Fibroblast of peridontal ligament (primary cell): ENCODE measurements around the gene CD82.

Source experiments
- DNase-seq: peaks from one replicate; pipeline ENCODE4 v3.0.0-alpha.2; 2010; ENCODE audit errors: extremely low read depth

Gene CD82

DNA sequence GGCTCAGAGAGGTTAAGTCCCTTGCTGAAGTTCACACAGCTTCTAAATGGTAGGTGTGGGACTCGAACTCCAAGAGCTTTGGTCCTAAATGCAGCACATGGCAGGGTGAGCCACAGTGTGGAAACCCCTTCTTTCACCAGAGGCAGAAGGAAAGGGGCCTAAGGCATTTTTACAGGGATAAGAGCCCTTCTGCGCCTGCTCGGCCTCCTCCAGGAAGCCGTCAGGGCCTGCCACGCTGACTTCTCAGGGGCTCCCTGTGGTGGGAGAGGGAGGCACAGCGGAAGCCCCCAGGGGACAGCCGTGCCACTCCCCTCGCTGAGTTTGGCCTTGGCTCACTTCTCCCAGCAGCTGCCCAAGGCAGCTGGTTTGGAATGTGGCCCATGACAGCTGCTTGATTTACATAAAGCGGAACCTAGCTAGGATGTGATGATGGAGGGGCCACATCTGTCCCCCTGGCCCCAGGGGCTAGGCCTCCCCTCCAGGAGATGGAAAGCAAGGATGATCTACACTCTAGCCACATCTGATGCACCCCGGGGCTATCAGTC lies 35.4 kb downstream of the CD82 start:
- peak; percentile 34 for DNase-seq

GRCh38 chr11:44601471-44602370 lies 36.3 kb downstream of the CD82 start:
- DNase-seq = no peak

GRCh38 chr11:44602891-44603310 lies 37.4 kb downstream of the CD82 start:
- DNase-seq = no peak

DNA sequence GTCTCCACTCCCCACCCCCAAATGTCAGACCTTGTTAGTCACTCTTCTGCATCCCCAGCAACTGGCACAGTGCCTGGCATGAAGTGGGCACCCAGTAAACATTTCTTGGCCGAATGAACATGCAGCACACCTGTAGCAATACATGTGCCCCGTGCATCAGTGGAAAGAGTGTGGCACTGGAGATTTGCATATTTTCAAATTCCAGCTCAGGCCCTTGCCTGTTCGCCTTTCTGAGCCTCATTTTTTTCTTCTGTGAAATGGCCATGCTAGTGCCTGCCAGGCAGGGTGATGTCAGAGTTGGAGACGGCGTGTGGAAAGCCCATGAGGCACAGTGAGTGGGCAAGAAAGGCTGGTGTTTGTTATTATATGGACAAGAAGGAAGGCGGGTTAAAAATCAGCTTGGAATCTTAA lies 38.7 kb downstream of the CD82 start:
- DNase-seq = peak; percentile 42

GRCh38 chr11:44605068-44605708 lies 39.7 kb downstream of the CD82 start:
- no peak for DNase-seq

DNA sequence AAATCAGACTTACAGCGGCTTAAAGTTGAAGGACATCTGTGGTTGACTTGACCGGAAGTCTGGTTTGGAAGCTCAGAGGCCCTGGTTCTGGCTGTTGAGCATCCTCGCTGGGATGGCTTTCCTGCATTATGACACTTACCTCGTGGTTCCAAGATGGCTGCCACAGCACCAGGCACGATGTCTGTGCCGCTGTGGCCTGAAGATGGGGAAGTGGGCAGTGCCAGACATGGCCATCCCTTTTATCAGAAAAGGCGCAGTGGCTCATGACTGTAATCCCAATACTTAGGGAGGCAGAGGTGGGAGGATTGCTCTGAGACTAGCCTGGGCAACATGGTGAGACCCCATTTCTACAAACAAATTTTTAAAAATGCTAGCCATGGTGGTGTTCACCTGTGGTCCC lies 40.5 kb downstream of the CD82 start:
- no peak for DNase-seq

GRCh38 chr11:44606472-44606871 lies 41.0 kb downstream of the CD82 start:
- DNase-seq = no peak

DNA sequence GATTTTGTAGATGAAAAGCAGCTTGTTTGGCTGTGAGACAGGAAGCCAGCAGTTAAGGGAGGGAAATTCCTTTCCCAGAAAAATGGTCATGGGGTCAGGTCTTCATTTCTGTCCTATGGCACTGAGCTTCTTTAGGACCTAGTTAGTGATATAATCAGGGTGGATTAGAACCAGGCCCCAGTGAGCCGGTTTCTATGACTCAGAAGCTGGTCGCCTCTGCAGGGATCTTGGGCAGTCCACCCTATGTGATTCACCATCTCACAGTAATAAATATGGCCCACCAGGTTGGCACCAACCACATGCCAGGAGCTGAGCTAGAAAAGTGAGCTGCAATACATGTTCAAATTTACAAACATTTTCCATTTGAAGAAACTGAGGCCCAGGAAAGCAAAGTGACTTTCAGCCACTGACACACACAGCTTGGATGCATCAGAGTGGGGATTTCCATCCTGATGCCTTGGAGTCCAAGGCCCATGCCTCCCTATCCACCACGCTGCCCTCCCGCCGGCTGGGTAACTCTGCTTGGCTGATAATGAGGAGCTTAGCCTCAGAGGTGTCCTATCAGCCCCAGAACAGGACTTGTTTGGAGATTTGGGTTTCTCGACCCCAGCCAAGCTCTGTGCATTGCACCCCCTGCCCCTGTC lies 42.0 kb downstream of the CD82 start:
- peak; percentile 47 for DNase-seq

DNA sequence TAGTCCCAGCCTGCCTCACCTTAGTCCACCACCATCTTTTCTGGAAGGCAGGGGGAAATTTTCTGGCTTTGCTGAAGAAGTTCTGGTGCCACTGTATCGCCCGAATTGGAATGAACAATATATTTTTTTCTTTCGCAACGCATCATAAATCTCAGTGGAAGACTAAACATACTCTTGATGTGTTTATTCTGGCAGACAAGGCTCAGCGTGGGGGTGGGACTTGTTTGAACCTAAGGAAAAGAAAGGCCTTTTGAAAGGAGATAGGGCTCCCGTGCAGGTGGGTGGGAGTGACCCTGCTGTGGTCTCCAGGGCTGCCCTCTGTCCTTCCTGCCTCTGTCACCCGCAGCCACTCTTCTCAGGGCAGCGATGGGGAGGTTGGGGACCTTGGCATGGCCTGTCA lies 42.5 kb downstream of the CD82 start:
- peak; percentile 25 for DNase-seq

DNA sequence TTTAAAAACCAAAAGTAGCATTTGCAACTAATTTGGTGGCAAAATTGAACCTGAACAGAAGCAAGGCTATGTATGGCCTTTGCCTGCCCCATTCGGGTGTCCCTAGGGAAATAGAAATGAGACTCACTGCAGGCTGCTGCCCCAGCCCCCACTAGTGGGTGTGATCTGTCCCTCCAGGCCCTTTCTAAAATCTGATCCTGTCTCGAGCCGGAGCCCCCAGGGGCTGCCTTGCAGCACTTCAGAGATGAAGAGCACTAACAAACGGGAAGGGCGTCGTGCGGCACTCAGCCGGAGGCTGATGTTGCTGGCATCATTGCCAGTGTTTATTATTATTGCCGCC lies 43.2 kb downstream of the CD82 start:
- no peak for DNase-seq

GRCh38 chr11:44608991-44609782 lies 43.7 kb downstream of the CD82 start:
- no peak for DNase-seq

GRCh38 chr11:44609783-44610155 lies 44.3 kb downstream of the CD82 start:
- no peak for DNase-seq

DNA sequence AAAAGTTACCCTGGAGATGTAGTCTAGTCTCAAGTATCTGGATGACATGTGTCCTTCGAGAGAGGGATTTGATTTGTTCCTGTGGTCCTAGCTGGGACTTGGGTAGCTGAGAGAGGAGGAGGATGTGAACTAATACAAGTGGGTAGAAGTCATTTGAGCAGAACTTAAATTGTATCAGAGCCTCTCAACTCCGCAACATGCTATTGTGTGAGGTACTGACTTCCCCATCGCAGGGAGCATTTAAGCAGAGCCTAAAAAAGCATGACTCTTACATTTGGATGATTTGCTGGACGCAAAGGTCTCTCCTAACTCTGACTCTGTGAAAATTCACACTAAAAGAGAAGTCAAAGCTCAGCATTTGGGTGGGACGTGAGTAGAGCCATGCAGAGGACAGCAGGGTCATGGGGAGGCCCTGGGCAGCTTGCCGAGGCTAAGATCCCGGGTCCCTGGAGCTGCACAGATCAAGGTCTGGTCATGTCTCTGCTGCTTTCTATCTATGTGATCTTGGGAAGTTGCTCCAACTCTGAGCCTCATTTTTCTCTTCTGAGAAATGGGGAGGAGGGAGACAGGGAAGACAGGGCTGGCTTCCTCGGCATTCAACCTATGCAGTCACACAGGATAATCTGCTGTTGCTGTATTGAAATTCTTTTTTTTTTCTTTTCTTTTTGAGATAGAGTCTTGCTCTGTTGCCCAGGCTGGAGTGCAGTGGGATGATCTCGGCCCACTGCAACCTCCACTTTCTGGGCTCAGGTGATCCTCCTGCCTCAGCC lies 44.9 kb downstream of the CD82 start:
- no peak for DNase-seq

GRCh38 chr11:44611088-44611487 lies 45.6 kb downstream of the CD82 start:
- no peak for DNase-seq

DNA sequence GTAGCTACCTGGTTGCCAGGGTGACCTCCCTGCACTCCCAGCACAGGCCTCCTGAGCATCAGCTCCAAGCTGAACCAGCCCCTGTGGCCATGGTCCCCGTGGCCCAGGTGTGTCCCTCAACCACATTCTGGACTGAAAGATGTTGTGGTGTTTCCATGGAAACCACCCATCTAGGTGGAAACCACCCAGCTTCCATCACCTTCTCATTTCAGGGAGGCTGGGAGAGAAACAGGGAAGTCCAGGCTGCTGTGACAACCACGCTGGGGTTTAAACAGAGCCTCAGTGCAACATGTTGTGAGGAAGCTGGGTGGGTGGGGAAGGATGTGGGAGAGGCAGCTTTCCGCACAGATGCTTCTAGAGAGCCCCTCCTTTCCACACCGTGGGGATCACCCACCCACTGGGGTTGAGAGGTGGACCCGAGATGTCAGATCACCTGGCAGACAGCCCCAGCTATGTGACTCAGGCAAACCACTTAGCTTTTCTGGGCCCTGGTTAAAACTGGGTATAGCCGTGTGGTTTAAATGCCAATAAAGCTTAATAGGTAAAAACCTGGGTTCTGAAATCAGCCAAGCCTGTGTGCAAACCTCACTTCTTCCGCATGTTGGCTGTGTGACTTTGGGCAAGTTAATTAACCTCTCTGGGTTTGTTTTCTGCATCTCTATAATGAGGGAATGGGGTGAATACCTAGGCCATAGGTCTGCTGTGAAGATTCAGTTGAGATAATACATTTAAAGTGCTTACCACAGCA lies 46.4 kb downstream of the CD82 start:
- no peak for DNase-seq

GRCh38 chr11:44613153-44613552 lies 47.7 kb downstream of the CD82 start:
- DNase-seq = no peak

- DNase-seq = no peak
These were observed 48.9 kb downstream of the CD82 start for GRCh38 chr11:44614281-44614775.

GRCh38 chr11:44615041-44615755 lies 49.7 kb downstream of the CD82 start:
- DNase-seq = no peak
